ENCODE results near the gene TP73. TPM values are rescaled to one million over a fixed set of nuclear protein-coding genes. Genes with fewer than 3 reads are reported as not detected.

The TP73 gene
- total RNA-seq, 3 donors from 2014 or later = 0.12 to 0.63 (median 0.51) TPM

GRCh38 chr1:3733094-3733882 is 81.0 kb downstream of the TP73 start:
- no peak for ATAC-seq
- no peaks in the 10 kb centered on the region for H3K36me3 ChIP-seq (ENCODE audit: low read depth)
- no peak for DNase-seq
- H3K4me1 ChIP-seq (ENCODE audit: low read depth) = no peaks in the 10 kb centered on the region
- intact Hi-C loops (cut with DNase I, micrococcal nuclease) = no loop called here
- H3K4me3 ChIP-seq = no peak overlapping the region
- no peaks in the 10 kb centered on the region for H3K9me3 ChIP-seq
- TF ChIP-seq CTCF (IDR thresholded peaks at IDR 0.05) = no peak

GRCh38 chr1:3733883-3734589 is 81.7 kb downstream of the TP73 start:
- H3K9me3 ChIP-seq = no peaks in the 10 kb centered on the region
- no peak overlapping the region for H3K4me3 ChIP-seq
- intact Hi-C loops (cut with DNase I, micrococcal nuclease) = no loop called here
- no peaks in the 10 kb centered on the region for H3K4me1 ChIP-seq (ENCODE audit: low read depth)
- H3K36me3 ChIP-seq (ENCODE audit: low read depth) = no peaks in the 10 kb centered on the region
- no peak for DNase-seq
- no peak for TF ChIP-seq CTCF (IDR thresholded peaks at IDR 0.05)
- ATAC-seq = no peak

- TF ChIP-seq CTCF (IDR thresholded peaks at IDR 0.05) = no peak
- no peaks in the 10 kb centered on the region for H3K36me3 ChIP-seq (ENCODE audit: low read depth)
These were observed 82.3 kb downstream of the TP73 start for GRCh38 chr1:3734602-3735001.

GRCh38 chr1:3735027-3735681 is 82.8 kb downstream of the TP73 start:
- Histone ChIP-seq H3K4me3 (no peak overlapping the region), H3K4me1 (ENCODE audit: low read depth) (no peaks in the 10 kb centered on the region), H3K9me3 (no peaks in the 10 kb centered on the region), H3K36me3 (ENCODE audit: low read depth) (no peaks in the 10 kb centered on the region)
- intact Hi-C loops (cut with DNase I, micrococcal nuclease) = no loop called here
- DNase-seq (no peak), ATAC-seq (no peak)
- TF ChIP-seq CTCF (IDR thresholded peaks at IDR 0.05) = no peak

More at GRCh38 chr1:3734602-3735001, 82.3 kb downstream of the TP73 start:
- no peak for ATAC-seq
- H3K4me3 ChIP-seq = no peak overlapping the region
- H3K9me3 ChIP-seq = no peaks in the 10 kb centered on the region
- intact Hi-C loops (cut with DNase I, micrococcal nuclease) = no loop called here
- no peaks in the 10 kb centered on the region for H3K4me1 ChIP-seq (ENCODE audit: low read depth)
- DNase-seq = no peak

GRCh38 chr1:3735688-3736087 is 83.4 kb downstream of the TP73 start:
- intact Hi-C loops (cut with DNase I, micrococcal nuclease) = no loop called here
- no peak for ATAC-seq
- TF ChIP-seq CTCF (IDR thresholded peaks at IDR 0.05) = no peak
- H3K9me3 ChIP-seq = no peaks in the 10 kb centered on the region
- no peaks in the 10 kb centered on the region for H3K4me1 ChIP-seq (ENCODE audit: low read depth)
- no peaks in the 10 kb centered on the region for H3K36me3 ChIP-seq (ENCODE audit: low read depth)
- no peak overlapping the region for H3K4me3 ChIP-seq
- DNase-seq = peak in 1 of 3 donors; percentile 31
